ENCODE measurements around the gene TLE6. TPM values are rescaled to one million over a fixed set of nuclear protein-coding genes. Genes with fewer than 3 reads are reported as not detected.

TLE6 gene
- polyA plus RNA-seq, 1 donor from 2014 or later: 5.7 TPM

DNA sequence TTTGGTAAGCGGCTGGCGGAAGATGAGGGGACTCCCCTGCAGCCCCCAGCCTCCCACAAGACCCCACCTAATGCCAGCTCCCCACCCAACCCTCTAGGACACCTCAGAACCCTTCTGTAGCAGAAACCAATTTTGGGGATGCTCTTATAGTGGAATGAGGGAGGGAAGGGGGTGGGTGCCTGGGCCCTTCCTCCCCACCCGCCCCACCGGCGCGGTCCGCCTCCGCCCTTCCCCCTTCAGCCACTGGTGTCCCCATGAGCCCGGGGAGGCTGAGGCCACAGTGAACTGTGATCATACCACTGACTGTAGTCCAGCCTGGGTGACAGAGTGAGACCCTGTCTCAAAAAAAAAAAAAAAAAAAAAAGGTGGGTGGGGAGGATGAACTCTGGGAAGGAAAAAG lies 16.2 kb downstream of the TLE6 start:
- Histone ChIP-seq H3K9me3 (ENCODE audit: low read length) (no peaks in the 10 kb centered on the region), H3K27me3 (ENCODE audit: insufficient read depth, low read depth, low read length) (peaks cover 14% of the 10 kb centered on the region), H4K20me1 (ENCODE audit: insufficient read depth) (no peaks in the 10 kb centered on the region), H3K36me3 (ENCODE audit: insufficient read depth, low read length) (no peaks in the 10 kb centered on the region), H3K9ac (ENCODE audit: low read length) (no peak overlapping the region), H3K9me2 (ENCODE audit: insufficient read depth, low read length) (no peaks in the 10 kb centered on the region), H3K4me3 (ENCODE audit: low read length) (no peak overlapping the region), H2AFZ (ENCODE audit: low read depth, low read length) (no peak overlapping the region), H3K27ac (ENCODE audit: low read length) (no peak overlapping the region), H3K79me2 (replicated peaks; ENCODE audit: insufficient read depth, low read length) (no peaks in the 10 kb centered on the region), H3K4me2 (ENCODE audit: low read length) (no peak overlapping the region), H3F3A (ENCODE audit: insufficient read depth, low read length, poor library complexity, severe bottlenecking) (no peaks in the 10 kb centered on the region)
- TF ChIP-seq SMC3 (conservative IDR thresholded peaks at IDR 0.05; ENCODE audit: poor library complexity) (no peak), EP300 (conservative IDR thresholded peaks at IDR 0.05; ENCODE audit: poor library complexity, severe bottlenecking) (no peak), MXI1 (conservative IDR thresholded peaks at IDR 0.05; ENCODE audit: poor library complexity, severe bottlenecking) (no peak), CTCF (IDR thresholded peaks at IDR 0.05; ENCODE audit: poor library complexity, severe bottlenecking) (no peak), TAF1 (IDR thresholded peaks at IDR 0.05; ENCODE audit: low read depth) (no peak), EZH2 (IDR thresholded peaks at IDR 0.05; ENCODE audit: borderline replicate concordance, insufficient read depth, low read length, poor library complexity, severe bottlenecking) (no peak), POLR2AphosphoS5 (IDR thresholded peaks at IDR 0.05) (no peak), RAD21 (conservative IDR thresholded peaks at IDR 0.05) (no peak)
- TF ChIP-seq, protein P1, sequence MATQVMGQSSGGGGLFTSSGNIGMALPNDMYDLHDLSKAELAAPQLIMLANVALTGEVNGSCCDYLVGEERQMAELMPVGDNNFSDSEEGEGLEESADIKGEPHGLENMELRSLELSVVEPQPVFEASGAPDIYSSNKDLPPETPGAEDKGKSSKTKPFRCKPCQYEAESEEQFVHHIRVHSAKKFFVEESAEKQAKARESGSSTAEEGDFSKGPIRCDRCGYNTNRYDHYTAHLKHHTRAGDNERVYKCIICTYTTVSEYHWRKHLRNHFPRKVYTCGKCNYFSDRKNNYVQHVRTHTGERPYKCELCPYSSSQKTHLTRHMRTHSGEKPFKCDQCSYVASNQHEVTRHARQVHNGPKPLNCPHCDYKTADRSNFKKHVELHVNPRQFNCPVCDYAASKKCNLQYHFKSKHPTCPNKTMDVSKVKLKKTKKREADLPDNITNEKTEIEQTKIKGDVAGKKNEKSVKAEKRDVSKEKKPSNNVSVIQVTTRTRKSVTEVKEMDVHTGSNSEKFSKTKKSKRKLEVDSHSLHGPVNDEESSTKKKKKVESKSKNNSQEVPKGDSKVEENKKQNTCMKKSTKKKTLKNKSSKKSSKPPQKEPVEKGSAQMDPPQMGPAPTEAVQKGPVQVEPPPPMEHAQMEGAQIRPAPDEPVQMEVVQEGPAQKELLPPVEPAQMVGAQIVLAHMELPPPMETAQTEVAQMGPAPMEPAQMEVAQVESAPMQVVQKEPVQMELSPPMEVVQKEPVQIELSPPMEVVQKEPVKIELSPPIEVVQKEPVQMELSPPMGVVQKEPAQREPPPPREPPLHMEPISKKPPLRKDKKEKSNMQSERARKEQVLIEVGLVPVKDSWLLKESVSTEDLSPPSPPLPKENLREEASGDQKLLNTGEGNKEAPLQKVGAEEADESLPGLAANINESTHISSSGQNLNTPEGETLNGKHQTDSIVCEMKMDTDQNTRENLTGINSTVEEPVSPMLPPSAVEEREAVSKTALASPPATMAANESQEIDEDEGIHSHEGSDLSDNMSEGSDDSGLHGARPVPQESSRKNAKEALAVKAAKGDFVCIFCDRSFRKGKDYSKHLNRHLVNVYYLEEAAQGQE (IDR thresholded peaks at IDR 0.05; ENCODE audit: borderline replicate concordance): no peak

DNA sequence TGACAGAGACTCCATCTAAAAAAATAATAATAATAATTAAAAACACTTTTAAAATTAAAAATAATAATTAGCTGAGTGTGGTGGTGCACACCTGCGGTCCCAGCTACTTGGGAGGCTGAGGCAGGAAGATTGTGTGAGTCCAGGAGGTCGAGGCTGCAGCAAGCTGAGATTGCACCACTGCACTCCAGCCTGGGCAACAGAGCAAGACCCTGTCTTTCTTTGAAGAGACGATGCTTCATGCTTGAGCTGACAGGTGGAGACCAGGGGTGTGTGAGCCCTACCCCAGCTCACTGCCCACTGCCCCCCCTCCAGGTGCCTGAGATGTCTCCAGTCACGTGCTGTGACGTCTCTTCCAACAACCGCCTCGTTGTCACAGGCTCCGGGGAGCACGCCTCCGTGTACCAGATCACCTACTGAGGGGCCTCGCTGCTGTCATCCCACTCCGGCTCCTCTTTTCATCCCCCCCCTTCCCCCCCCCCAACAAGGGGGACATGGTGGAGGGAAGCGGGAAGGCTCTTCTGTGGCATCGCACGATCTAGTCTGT lies 17.3 kb downstream of the TLE6 start:
- Histone ChIP-seq H3K4me3 (ENCODE audit: low read length) (no peak overlapping the region), H3K27ac (ENCODE audit: low read length) (no peak overlapping the region), H3K9me3 (ENCODE audit: low read length) (no peaks in the 10 kb centered on the region), H3K9ac (ENCODE audit: low read length) (no peak overlapping the region), H3K4me2 (ENCODE audit: low read length) (no peak overlapping the region), H3F3A (ENCODE audit: insufficient read depth, low read length, poor library complexity, severe bottlenecking) (no peaks in the 10 kb centered on the region), H4K20me1 (ENCODE audit: insufficient read depth) (no peaks in the 10 kb centered on the region), H3K9me2 (ENCODE audit: insufficient read depth, low read length) (no peaks in the 10 kb centered on the region), H2AFZ (ENCODE audit: low read depth, low read length) (no peak overlapping the region), H3K79me2 (replicated peaks; ENCODE audit: insufficient read depth, low read length) (no peaks in the 10 kb centered on the region), H3K36me3 (ENCODE audit: insufficient read depth, low read length) (no peaks in the 10 kb centered on the region), H3K27me3 (ENCODE audit: insufficient read depth, low read depth, low read length) (peaks cover 4% of the 10 kb centered on the region)
- no peak for TF ChIP-seq EZH2 (IDR thresholded peaks at IDR 0.05; ENCODE audit: borderline replicate concordance, insufficient read depth, low read length, poor library complexity, severe bottlenecking)
- TF ChIP-seq POLR2AphosphoS5 (IDR thresholded peaks at IDR 0.05): no peak
- no peak for TF ChIP-seq TAF1 (IDR thresholded peaks at IDR 0.05; ENCODE audit: low read depth)
- no peak for TF ChIP-seq SMC3 (conservative IDR thresholded peaks at IDR 0.05; ENCODE audit: poor library complexity)
